Activated CD8-positive, alpha-beta memory T cell treated with anti-CD3 and anti-CD28 coated beads, Interleukin-2, amount 10 ng/mL, durations not matched to agents 7 days and 5 days (primary cell): ENCODE results near the gene HBEGF. TPM values are rescaled to one million over a fixed set of nuclear protein-coding genes. Genes with fewer than 3 reads are reported as not detected.
A peak's percentile ranks its signal among the peaks of the same experiment; 100 is the strongest.

Experiments
- ATAC-seq: fragments of 150-1000 bp; cut with Tn5 transposase; one replicate; pipeline ENCODE4 v1.10.0; 2021; ENCODE audit warnings: moderate library complexity
- CTCF ChIA-PET: fragments of 350-600 bp; sonication (Branson Sonifier 250); formaldehyde crosslinking; loops from one replicate; lab custom pipeline; 2021; ENCODE audit warnings: antibody characterized with exemption; lab: Charles Lee
- DNase-seq: peaks from one replicate; pipeline ENCODE4 v3.0.0-alpha.2; 2020
- H3K27ac Mint-ChIP-seq: one replicate; pipeline ENCODE4 v1.8.0; 2021; ENCODE audit warnings: mild to moderate bottlenecking, mixed read lengths
- H3K27me3 Mint-ChIP-seq: one replicate; pipeline ENCODE4 v1.8.0; 2021; ENCODE audit warnings: mixed read lengths
- H3K36me3 Mint-ChIP-seq: one replicate; pipeline ENCODE4 v1.8.0; 2021; ENCODE audit warnings: mild to moderate bottlenecking, mixed read lengths
- H3K4me1 Mint-ChIP-seq: one replicate; pipeline ENCODE4 v1.8.0; 2021; ENCODE audit warnings: mixed read lengths
- H3K4me3 Mint-ChIP-seq: one replicate; pipeline ENCODE4 v1.8.0; 2021; ENCODE audit warnings: mild to moderate bottlenecking, moderate library complexity, mixed read lengths
- H3K9me3 Mint-ChIP-seq: one replicate; pipeline ENCODE4 v1.8.0; 2022; ENCODE audit warnings: low read depth, mixed read lengths
- total RNA-seq, 2 experiments: library from RNA; stranded (reverse); gene quantifications; one replicate each; pipeline ENCODE4 v1.2.3, GENCODE V29; 2021

HBEGF gene
- total RNA-seq, 2 experiments from 2014 or later: 10.7 to 13.5 TPM

DNA sequence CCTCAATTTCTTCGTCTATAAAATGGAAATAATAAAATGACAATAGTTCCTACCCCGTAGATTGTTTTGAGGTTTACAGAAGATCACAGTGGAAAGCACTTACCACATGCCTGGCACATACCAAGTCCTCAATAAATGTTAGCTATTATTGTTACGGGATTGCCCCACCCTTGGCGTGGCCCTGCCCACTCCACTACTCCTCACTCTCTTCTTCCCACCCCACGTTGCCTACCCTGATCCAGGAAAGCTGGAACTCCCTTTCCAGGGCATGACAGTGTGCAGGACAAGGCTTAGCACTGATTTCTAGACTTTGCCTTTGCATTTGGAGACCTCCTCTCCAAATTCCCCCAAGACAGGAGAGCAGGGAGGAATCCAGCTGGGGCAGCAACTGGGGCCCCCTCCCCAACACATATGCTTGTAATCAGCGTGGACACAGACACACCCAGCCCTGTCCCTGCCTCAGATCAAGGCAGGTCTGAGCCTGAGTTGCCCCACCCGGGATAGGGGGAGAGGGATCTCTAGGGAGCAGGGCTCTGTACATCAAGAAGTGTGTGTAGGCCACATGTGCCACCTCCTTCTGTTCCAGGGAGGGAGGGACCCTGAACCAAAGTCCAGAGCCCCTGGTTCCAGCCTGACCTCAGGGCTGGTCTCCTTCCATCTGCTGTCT, 20.3 kb upstream of the HBEGF start:
- Mint-ChIP-seq H3K9me3 (no peaks in the 10 kb centered on the region), H3K4me3 (no peak overlapping the region), H3K4me1 (peaks cover 5% of the 10 kb centered on the region), H3K27ac (no peak overlapping the region), H3K36me3 (no peaks in the 10 kb centered on the region), H3K27me3 (no peaks in the 10 kb centered on the region)
- CTCF ChIA-PET: interaction anchor here (0.7 to 5.8 kb wide), 6 partner anchors 15 to 354 kb away, joined by 3 to 49 read pairs (median 8); no protein-coding TSS in a partner anchor
- ATAC-seq (no peak), DNase-seq (no peak)

DNA sequence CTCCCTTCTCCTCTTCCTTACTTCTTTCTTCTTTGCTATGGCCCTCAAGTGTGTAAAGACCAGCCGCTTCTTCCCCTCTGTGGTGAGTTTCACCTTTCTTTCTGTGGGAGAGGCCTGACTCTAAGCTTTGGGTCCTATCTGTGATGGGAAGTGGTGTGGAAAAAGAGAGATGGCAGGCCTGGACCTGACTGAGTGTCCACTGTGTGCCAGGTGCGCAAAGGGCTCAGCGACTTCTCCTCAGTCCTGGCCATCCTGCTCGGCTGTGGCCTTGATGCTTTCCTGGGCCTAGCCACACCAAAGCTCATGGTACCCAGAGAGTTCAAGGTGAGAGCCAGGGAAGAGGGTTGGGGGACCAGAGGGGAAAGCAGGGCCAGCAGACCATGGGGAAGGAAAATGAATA, 19.5 kb upstream of the HBEGF start:
- Mint-ChIP-seq H3K9me3 (no peaks in the 10 kb centered on the region), H3K27me3 (no peaks in the 10 kb centered on the region), H3K27ac (no peak overlapping the region), H3K36me3 (no peaks in the 10 kb centered on the region), H3K4me1 (peaks cover 5% of the 10 kb centered on the region), H3K4me3 (no peak overlapping the region)
- ATAC-seq (no peak), DNase-seq (no peak)
- CTCF ChIA-PET: interaction anchor here (0.7 to 5.8 kb wide), 6 partner anchors 14 to 354 kb away, joined by 3 to 49 read pairs (median 14); partner anchors contain the start of gene HBEGF

DNA sequence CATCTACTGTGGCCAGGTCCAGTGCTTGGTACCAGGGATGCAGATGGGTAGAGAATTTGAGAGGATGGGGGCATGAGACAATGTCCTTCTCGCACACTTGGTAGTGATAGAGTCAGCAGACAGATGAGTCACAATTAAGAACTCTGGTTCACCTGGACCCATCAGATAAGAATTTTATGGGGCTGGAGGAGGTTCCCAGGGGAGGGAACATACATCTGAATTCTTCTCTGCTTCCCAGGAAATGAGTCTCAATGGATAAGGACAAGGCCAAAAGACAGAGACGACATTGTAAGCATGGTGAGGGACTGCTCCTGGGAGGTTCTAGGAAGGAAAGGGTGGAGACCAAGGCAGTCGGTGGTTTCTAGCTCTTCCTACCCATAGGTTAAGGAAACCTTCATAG, 18.9 kb upstream of the HBEGF start:
- peaks cover 5% of the 10 kb centered on the region for H3K4me1 Mint-ChIP-seq

DNA sequence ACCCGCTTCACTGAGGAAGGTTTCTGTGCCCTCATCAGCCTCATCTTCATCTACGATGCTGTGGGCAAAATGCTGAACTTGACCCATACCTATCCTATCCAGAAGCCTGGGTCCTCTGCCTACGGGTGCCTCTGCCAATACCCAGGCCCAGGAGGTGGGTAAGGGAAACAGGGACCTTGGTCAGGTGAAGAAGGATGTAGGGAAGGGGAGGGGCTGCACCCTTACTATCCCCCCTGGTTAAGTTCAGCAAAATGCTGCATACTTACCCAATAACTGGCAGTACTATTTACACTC, 18.0 kb upstream of the HBEGF start:
- Mint-ChIP-seq H3K4me3 (no peak overlapping the region), H3K27me3 (no peaks in the 10 kb centered on the region), H3K4me1 (peaks cover 5% of the 10 kb centered on the region), H3K27ac (no peak overlapping the region), H3K36me3 (no peaks in the 10 kb centered on the region), H3K9me3 (no peaks in the 10 kb centered on the region)
- no peak for DNase-seq
- no peak for ATAC-seq
- CTCF ChIA-PET: interaction anchor here (1.3 to 5.8 kb wide), 15 partner anchors 8 to 356 kb away, joined by 3 to 49 read pairs (median 7); partner anchors contain the start of genes ANKHD1, HBEGF and TMCO6

More for the DNA sequence above, 18.9 kb upstream of the HBEGF start:
- no peaks in the 10 kb centered on the region for H3K36me3 Mint-ChIP-seq
- H3K9me3 Mint-ChIP-seq: no peaks in the 10 kb centered on the region
- DNase-seq (no peak), ATAC-seq (no peak)
- no peak overlapping the region for H3K4me3 Mint-ChIP-seq
- H3K27me3 Mint-ChIP-seq: no peaks in the 10 kb centered on the region
- CTCF ChIA-PET: interaction anchor here (1.4 to 5.8 kb wide), 6 partner anchors 13 to 355 kb away, joined by 5 to 49 read pairs (median 20); partner anchors contain the start of gene HBEGF
- H3K27ac Mint-ChIP-seq: no peak overlapping the region

DNA sequence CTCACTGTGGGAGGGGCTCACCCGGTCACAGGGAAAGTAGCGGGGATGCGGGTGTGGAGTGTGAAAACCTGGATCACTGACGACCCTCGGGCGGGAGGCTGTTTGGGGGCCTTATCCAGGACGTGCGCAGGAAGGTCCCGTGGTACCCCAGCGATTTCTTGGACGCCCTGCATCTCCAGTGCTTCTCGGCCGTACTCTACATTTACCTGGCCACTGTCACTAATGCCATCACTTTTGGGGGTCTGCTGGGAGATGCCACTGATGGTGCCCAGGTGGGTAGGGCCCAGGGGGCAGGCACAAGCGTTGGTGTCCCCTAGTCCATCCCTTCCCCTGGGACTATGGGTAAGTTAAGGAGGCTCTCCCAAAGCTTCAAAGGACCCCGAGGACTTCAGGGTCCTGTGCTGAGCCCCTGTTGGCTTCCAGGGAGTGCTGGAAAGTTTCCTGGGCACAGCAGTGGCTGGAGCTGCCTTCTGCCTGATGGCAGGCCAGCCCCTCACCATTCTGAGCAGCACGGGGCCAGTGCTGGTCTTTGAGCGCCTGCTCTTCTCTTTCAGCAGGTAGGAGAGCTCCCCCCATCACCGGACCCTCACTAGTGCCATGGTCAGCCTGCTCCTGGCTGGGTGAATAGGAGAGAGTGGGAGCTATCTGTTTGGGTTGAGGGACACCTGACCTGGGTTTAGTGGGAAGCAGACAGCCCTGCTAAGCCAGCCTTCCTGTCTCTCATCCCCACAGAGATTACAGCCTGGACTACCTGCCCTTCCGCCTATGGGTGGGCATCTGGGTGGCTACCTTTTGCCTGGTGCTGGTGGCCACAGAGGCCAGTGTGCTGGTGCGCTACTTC, 17.4 kb upstream of the HBEGF start:
- DNase-seq: no peak
- no peaks in the 10 kb centered on the region for H3K27me3 Mint-ChIP-seq
- no peaks in the 10 kb centered on the region for H3K9me3 Mint-ChIP-seq
- peaks cover 5% of the 10 kb centered on the region for H3K4me1 Mint-ChIP-seq
- H3K36me3 Mint-ChIP-seq: no peaks in the 10 kb centered on the region
- ATAC-seq: no peak
- no peak overlapping the region for H3K4me3 Mint-ChIP-seq
- CTCF ChIA-PET: interaction anchor here (0.7 to 5.8 kb wide), 40 partner anchors 9 to 357 kb away, joined by 3 to 49 read pairs (median 4); partner anchors contain the start of genes ANKHD1, CD14, HARS1 and HARS2
- H3K27ac Mint-ChIP-seq: no peak overlapping the region

DNA sequence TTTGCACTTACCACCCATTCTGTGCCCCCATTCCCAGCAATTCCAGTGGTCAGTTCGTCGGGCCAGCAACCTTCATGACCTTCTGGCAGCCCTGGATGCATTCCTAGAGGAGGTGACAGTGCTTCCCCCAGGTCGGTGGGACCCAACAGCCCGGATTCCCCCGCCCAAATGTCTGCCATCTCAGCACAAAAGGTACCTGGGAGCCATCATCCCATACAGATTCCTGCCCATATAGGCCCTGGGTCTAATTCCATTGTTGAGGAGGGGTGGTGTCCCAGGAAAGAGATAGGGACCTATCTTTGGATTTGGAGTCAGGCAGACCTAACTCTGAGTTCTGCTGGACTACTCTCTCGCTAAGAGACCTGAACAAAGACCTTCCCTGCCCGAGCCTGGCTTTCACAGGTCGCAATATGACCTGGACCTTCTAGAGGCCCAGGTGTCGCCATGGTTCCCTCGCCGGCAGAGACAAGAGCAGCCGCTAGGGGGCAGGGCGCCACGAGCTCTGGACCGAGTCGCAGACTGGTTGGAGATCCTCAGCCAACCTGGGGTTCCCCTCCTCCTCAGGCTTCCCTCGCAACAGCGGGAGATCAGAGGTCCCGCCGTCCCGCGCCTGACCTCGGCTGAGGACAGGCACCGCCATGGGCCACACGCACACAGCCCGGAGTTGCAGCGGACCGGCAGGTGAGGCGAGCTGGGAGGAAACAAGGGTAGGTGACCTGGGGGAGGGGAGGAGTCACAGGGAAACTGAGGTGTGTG, 16.6 kb upstream of the HBEGF start:
- no peaks in the 10 kb centered on the region for H3K27me3 Mint-ChIP-seq
- CTCF ChIA-PET: interaction anchor here (0.7 to 5.8 kb wide), 40 partner anchors 9 to 357 kb away, joined by 3 to 49 read pairs (median 4); partner anchors contain the start of genes ANKHD1, CD14, HARS1 and HARS2
- no peak overlapping the region for H3K27ac Mint-ChIP-seq
- ATAC-seq: peak; percentile 92
- peak overlapping the region; percentile 66 for H3K4me3 Mint-ChIP-seq
- H3K4me1 Mint-ChIP-seq: peaks cover 9% of the 10 kb centered on the region
- peak; percentile 88 for DNase-seq
- no peaks in the 10 kb centered on the region for H3K36me3 Mint-ChIP-seq
- no peaks in the 10 kb centered on the region for H3K9me3 Mint-ChIP-seq

DNA sequence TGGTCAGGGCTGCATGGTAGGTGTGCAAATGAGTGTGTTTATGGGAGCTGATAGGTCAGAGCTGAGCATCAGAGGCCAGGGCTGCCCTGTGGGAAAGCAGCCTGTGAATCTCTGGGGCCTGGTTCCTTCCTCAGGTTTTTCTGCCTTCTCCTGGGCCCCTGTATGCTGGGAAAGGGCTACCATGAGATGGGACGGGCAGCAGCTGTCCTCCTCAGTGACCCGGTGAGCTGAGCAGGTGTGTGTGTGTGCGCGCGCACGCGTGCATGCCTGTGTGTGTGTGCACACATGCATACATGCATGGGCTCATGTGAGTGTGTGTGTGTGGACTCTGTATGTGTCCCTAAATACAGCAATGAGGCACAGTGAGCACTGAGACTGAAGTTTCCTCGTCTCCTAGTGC, 15.9 kb upstream of the HBEGF start:
- DNase-seq: no peak
- Mint-ChIP-seq H3K4me1 (peaks cover 16% of the 10 kb centered on the region), H3K4me3 (no peak overlapping the region), H3K27ac (no peak overlapping the region), H3K9me3 (no peaks in the 10 kb centered on the region), H3K36me3 (no peaks in the 10 kb centered on the region), H3K27me3 (peaks cover 2% of the 10 kb centered on the region)
- no peak for ATAC-seq
- CTCF ChIA-PET: interaction anchor here (1.0 to 5.8 kb wide), 6 partner anchors 10 to 360 kb away, joined by 4 to 49 read pairs (median 6); no protein-coding TSS in a partner anchor

DNA sequence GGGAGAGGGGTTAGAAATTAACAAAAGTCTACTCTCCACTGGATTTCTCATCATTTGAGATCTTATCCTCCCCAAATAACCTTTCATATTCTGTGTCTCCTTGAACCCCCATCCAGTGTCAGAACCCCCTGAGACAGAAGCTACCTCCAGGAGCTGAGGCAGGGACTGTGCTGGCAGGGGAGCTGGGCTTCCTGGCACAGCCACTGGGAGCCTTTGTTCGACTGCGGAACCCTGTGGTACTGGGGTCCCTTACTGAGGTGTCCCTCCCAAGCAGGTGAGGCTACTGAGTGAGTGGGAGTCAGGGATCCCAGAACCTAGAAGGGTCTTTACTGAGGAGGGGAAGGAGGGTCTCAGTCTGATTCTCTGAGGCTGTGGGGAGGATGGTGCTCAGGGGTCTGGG, 15.5 kb upstream of the HBEGF start:
- peaks cover 2% of the 10 kb centered on the region for H3K27me3 Mint-ChIP-seq
- no peaks in the 10 kb centered on the region for H3K36me3 Mint-ChIP-seq
- no peak for DNase-seq
- H3K27ac Mint-ChIP-seq: no peak overlapping the region
- peaks cover 20% of the 10 kb centered on the region for H3K4me1 Mint-ChIP-seq
- ATAC-seq: no peak
- CTCF ChIA-PET: interaction anchor here (1.0 to 5.8 kb wide), 6 partner anchors 10 to 360 kb away, joined by 4 to 49 read pairs (median 6); no protein-coding TSS in a partner anchor
- H3K4me3 Mint-ChIP-seq: no peak overlapping the region
- no peaks in the 10 kb centered on the region for H3K9me3 Mint-ChIP-seq

DNA sequence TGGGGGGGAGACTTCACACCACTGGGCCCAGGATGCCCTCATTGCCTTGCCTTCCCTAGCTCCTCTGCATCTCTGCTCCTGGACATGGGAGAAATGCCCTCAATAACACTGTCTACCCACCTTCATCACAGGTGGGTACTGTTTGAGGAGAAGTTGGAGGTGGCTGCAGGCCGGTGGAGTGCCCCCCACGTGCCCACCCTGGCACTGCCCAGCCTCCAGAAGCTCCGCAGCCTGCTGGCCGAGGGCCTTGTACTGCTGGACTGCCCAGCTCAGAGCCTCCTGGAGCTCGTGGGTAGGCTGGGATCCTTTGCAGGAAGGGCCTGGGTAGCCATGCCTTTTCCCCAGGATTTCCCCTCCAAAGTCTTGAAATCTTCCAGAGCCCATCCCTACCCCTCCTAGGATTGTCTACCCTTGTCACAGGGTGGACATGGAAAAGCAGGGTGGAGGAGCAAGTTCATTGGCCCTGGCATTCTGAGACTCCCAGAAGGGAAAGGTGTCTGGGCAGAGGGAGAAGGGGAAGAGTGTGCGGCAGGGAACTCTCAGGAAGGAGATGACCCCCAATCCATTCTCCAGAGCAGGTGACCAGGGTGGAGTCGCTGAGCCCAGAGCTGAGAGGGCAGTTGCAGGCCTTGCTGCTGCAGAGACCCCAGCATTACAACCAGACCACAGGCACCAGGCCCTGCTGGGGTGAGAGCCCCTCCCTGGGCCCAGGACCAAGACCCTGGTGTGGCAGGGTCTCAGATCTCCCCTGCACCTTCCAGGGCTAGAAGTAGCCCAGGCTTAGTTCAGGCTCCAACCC, 14.5 kb upstream of the HBEGF start:
- peaks cover 22% of the 10 kb centered on the region for H3K4me1 Mint-ChIP-seq
- peaks cover 2% of the 10 kb centered on the region for H3K27me3 Mint-ChIP-seq
- no peaks in the 10 kb centered on the region for H3K36me3 Mint-ChIP-seq
- H3K27ac Mint-ChIP-seq: no peak overlapping the region
- DNase-seq (no peak), ATAC-seq (no peak)
- H3K9me3 Mint-ChIP-seq: no peaks in the 10 kb centered on the region
- no peak overlapping the region for H3K4me3 Mint-ChIP-seq
- CTCF ChIA-PET: interaction anchor here (0.9 to 5.8 kb wide), 8 partner anchors 9 to 365 kb away, joined by 3 to 50 read pairs (median 8); partner anchors contain the start of gene HBEGF

DNA sequence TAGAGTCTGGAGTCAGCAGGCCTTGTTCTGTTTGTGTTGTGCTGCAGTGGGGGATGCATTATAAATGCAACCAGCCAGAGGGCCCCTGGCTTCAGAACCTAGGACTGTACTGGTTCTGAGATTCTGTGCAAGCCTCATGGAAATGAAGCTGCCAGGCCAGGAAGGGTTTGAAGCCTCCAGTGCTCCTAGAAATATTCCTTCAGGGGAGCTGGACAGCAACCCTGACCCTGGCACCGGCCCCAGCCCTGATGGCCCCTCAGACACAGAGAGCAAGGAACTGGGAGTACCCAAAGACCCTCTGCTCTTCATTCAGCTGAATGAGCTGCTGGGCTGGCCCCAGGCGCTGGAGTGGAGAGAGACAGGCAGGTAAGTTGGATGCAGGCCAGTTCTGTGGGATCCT, 13.7 kb upstream of the HBEGF start, which contains the start of gene SLC4A9:
Gene SLC4A9, plus strand, starts transcription at position 94 of the 400 bp plus-strand sequence. Its CDS starts 43 bp downstream, at position 137.
- no peaks in the 10 kb centered on the region for H3K36me3 Mint-ChIP-seq
- no peak for DNase-seq
- no peak within 1 kb of the TSS for H3K27ac Mint-ChIP-seq
- H3K4me1 Mint-ChIP-seq: peaks cover 24% of the 10 kb centered on the region
- peaks cover 2% of the 10 kb centered on the region for H3K27me3 Mint-ChIP-seq
- no peak within 1 kb of the TSS for H3K4me3 Mint-ChIP-seq
- CTCF ChIA-PET: interaction anchor here (0.9 to 3.1 kb wide), 5 partner anchors 8 to 366 kb away, joined by 3 to 50 read pairs (median 7); partner anchors contain the start of gene HBEGF
- no peak for ATAC-seq
- no peaks in the 10 kb centered on the region for H3K9me3 Mint-ChIP-seq

DNA sequence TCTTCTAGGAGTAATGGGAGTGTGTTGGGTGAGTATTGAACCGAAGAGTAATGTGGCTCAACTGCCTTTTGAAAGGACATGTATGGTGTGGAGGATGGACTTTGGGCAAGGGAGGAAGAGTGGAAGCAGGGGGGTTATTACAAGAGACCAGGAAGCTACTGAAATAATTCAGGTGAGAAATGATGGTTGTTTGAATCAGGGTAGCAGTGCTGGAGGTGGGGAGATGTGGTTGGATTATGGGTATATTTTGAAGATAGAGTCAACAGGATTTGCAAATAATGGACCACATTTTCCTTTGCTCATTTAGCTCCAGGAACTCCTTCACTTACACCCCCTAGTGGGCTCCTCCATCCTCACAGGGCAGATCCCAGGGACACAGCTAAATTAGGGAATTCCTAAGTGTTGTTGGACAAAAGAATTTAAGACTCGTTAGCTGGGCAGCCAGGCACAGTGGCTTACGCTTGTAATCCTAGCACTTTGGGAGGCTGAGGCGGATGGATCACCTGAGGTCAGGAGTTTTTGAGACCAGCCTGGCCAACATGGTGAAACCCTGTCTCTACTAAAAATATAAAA, 12.4 kb upstream of the HBEGF start:
- no peak for DNase-seq

More for the DNA sequence above, 12.4 kb upstream of the HBEGF start:
- Mint-ChIP-seq H3K4me1 (peaks cover 24% of the 10 kb centered on the region), H3K4me3 (no peak overlapping the region), H3K9me3 (no peaks in the 10 kb centered on the region), H3K36me3 (no peaks in the 10 kb centered on the region), H3K27me3 (peaks cover 2% of the 10 kb centered on the region), H3K27ac (no peak overlapping the region)
- ATAC-seq: no peak
- CTCF ChIA-PET: interaction anchor here (0.7 to 3.1 kb wide), 20 partner anchors 9 to 1396 kb away, joined by 3 to 50 read pairs (median 4); partner anchors contain the start of genes HBEGF and PFDN1
